H1 (cell line): ENCODE data around the gene NPL. TPM values are rescaled to one million over a fixed set of nuclear protein-coding genes. Genes with fewer than 3 reads are reported as not detected.

Experiments used
- PHF8 ChIP-seq: fragments of 200-600 bp; sonication (generic); conservative IDR thresholded peaks from 2 replicates; pipeline ENCODE4 v1.7.1; 2012; ENCODE audit warnings: low read depth, mild to moderate bottlenecking, inconsistent platforms, low read length, moderate library complexity
- RBBP5 ChIP-seq: IDR thresholded peaks from 2 replicates; pipeline ENCODE4 v1.7.1; 2012; ENCODE audit warnings: low read depth, mild to moderate bottlenecking, inconsistent platforms, low read length, moderate library complexity, borderline replicate concordance
- SIX5 ChIP-seq: IDR thresholded peaks from 2 replicates; pipeline ENCODE4 v1.6.1; 2011; ENCODE audit warnings: mild to moderate bottlenecking, low read depth, low read length
- polyA plus RNA-seq, 7 experiments: library from polyadenylated mRNA; depleted of rRNA in 3 of 7; stranded (reverse) in 5 of 7; unstranded in 2 of 7; fragments of >200 nt in 5 of 7; fragments of 200-250 nt in 2 of 7; gene quantifications; 1 replicate in 5 of 7; 2 replicates in 1 of 7; 4 replicates in 1 of 7; pipeline versions ENCODE4 v1.2.1 to v1.2.3, GENCODE V29; 2011 to 2013; ENCODE audit warnings: missing spikeins in 2 of 7, mixed read lengths in 2 of 7
- total RNA-seq: library from RNA; stranded (reverse); fragmentation: NEBNext Ultra II Directional; extraction: Animal tissue kit (Norgen Biotek cat#: 25700); gene quantifications from 2 replicates; pipeline ENCODE4 v1.2.1, GENCODE V29; 2021
- TF ChIP-seq, protein P1 (sequence below): fragments of 300-600 bp; sonication (generic); IDR thresholded peaks from 2 replicates; pipeline ENCODE4 v1.7.1; 2012; ENCODE audit warnings: low read length, moderate library complexity, mild to moderate bottlenecking, inconsistent platforms; ENCODE audit not compliant: insufficient replicate concordance

NPL gene
- total and polyA plus RNA-seq, 2 of the 8 experiments (the other 6 are each of a cell fraction or from before 2014, with no cell fraction given): 2.2 to 4.4 TPM

DNA sequence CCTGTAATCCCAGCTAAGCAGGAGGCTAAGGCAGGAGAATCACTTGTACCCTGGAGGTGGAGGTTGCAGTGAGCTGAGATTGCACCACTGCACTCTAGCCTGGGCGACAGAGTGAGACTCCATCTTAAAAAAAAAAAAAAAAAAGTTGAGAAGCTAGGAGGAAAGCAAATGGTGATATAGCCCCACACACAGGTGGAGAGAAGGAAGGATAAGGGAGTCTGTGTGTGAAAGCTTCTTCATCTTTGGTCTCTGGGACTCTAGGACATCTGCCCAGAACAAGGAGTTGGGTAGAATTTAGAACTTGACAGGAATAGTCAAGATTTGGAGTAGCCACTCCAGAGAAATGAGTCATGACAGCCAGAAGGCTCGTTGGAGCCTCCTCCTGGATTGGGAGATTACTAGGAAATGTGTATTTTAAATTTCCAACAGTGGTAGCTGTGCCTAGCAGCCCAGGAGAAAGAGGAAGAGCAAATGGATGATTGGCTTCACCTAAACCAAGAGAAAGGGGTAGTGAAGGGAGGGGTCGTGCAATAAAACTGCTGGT, 19.9 kb downstream of the NPL start (continued):
- TF ChIP-seq, protein P1, sequence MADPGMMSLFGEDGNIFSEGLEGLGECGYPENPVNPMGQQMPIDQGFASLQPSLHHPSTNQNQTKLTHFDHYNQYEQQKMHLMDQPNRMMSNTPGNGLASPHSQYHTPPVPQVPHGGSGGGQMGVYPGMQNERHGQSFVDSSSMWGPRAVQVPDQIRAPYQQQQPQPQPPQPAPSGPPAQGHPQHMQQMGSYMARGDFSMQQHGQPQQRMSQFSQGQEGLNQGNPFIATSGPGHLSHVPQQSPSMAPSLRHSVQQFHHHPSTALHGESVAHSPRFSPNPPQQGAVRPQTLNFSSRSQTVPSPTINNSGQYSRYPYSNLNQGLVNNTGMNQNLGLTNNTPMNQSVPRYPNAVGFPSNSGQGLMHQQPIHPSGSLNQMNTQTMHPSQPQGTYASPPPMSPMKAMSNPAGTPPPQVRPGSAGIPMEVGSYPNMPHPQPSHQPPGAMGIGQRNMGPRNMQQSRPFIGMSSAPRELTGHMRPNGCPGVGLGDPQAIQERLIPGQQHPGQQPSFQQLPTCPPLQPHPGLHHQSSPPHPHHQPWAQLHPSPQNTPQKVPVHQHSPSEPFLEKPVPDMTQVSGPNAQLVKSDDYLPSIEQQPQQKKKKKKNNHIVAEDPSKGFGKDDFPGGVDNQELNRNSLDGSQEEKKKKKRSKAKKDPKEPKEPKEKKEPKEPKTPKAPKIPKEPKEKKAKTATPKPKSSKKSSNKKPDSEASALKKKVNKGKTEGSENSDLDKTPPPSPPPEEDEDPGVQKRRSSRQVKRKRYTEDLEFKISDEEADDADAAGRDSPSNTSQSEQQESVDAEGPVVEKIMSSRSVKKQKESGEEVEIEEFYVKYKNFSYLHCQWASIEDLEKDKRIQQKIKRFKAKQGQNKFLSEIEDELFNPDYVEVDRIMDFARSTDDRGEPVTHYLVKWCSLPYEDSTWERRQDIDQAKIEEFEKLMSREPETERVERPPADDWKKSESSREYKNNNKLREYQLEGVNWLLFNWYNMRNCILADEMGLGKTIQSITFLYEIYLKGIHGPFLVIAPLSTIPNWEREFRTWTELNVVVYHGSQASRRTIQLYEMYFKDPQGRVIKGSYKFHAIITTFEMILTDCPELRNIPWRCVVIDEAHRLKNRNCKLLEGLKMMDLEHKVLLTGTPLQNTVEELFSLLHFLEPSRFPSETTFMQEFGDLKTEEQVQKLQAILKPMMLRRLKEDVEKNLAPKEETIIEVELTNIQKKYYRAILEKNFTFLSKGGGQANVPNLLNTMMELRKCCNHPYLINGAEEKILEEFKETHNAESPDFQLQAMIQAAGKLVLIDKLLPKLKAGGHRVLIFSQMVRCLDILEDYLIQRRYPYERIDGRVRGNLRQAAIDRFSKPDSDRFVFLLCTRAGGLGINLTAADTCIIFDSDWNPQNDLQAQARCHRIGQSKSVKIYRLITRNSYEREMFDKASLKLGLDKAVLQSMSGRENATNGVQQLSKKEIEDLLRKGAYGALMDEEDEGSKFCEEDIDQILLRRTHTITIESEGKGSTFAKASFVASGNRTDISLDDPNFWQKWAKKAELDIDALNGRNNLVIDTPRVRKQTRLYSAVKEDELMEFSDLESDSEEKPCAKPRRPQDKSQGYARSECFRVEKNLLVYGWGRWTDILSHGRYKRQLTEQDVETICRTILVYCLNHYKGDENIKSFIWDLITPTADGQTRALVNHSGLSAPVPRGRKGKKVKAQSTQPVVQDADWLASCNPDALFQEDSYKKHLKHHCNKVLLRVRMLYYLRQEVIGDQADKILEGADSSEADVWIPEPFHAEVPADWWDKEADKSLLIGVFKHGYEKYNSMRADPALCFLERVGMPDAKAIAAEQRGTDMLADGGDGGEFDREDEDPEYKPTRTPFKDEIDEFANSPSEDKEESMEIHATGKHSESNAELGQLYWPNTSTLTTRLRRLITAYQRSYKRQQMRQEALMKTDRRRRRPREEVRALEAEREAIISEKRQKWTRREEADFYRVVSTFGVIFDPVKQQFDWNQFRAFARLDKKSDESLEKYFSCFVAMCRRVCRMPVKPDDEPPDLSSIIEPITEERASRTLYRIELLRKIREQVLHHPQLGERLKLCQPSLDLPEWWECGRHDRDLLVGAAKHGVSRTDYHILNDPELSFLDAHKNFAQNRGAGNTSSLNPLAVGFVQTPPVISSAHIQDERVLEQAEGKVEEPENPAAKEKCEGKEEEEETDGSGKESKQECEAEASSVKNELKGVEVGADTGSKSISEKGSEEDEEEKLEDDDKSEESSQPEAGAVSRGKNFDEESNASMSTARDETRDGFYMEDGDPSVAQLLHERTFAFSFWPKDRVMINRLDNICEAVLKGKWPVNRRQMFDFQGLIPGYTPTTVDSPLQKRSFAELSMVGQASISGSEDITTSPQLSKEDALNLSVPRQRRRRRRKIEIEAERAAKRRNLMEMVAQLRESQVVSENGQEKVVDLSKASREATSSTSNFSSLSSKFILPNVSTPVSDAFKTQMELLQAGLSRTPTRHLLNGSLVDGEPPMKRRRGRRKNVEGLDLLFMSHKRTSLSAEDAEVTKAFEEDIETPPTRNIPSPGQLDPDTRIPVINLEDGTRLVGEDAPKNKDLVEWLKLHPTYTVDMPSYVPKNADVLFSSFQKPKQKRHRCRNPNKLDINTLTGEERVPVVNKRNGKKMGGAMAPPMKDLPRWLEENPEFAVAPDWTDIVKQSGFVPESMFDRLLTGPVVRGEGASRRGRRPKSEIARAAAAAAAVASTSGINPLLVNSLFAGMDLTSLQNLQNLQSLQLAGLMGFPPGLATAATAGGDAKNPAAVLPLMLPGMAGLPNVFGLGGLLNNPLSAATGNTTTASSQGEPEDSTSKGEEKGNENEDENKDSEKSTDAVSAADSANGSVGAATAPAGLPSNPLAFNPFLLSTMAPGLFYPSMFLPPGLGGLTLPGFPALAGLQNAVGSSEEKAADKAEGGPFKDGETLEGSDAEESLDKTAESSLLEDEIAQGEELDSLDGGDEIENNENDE: no peak
- TF ChIP-seq RBBP5: no peak
- TF ChIP-seq PHF8: no peak
- no peak for TF ChIP-seq SIX5
- TF ChIP-seq, all 59 proteins: peak for 0
